Gastrocnemius medialis (tissue), 4 donors: Measurements from ENCODE around the gene CEBPB.

Experiments used
- POLR2A ChIP-seq, 2 donors: fragments of 450-650 bp; IDR thresholded peaks; one replicate each; pipeline ENCODE4 v1.6.1; 2017; ENCODE audit warnings: antibody characterized with exemption in 2 of 2, mild to moderate bottlenecking in 2 of 2, moderate library complexity in 2 of 2
- TF ChIP-seq, protein P1 (sequence below), 5 experiments: fragments of 450-650 bp in 3 of 5; fragments of 200-600 bp in 2 of 5; sonication (generic) in 2 of 5; IDR thresholded peaks in 4 of 5; conservative IDR thresholded peaks in 1 of 5; 1 replicate in 4 of 5; 2 replicates in 1 of 5; pipeline ENCODE4 v1.5.1; 2016 to 2019; ENCODE audit warnings: antibody characterized with exemption in 5 of 5, mild to moderate bottlenecking in 3 of 5, moderate library complexity in 3 of 5

DNA sequence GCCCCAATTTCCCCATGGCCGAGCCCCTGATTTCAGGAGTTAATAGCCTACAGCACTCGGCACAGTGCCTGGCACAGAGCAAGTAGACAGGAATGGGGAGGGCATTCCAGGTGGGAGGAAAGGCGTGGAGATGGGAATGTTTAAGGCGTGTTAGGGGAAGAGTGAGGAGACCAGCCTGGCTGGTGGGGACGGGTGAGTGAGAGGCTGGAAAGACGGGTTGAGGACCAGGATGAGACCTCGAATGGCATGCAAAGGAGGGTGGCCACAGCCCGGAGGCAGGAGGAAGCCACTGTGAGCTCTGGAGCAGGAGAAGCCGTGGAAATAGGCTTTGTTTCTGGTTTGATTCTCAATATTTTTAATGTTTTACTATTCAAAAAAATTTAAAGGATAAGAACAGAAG lies 49.5 kb downstream of the CEBPB start:
- TF ChIP-seq, protein P1, sequence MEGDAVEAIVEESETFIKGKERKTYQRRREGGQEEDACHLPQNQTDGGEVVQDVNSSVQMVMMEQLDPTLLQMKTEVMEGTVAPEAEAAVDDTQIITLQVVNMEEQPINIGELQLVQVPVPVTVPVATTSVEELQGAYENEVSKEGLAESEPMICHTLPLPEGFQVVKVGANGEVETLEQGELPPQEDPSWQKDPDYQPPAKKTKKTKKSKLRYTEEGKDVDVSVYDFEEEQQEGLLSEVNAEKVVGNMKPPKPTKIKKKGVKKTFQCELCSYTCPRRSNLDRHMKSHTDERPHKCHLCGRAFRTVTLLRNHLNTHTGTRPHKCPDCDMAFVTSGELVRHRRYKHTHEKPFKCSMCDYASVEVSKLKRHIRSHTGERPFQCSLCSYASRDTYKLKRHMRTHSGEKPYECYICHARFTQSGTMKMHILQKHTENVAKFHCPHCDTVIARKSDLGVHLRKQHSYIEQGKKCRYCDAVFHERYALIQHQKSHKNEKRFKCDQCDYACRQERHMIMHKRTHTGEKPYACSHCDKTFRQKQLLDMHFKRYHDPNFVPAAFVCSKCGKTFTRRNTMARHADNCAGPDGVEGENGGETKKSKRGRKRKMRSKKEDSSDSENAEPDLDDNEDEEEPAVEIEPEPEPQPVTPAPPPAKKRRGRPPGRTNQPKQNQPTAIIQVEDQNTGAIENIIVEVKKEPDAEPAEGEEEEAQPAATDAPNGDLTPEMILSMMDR (IDR thresholded peaks at IDR 0.05 in 4 of 5, conservative IDR thresholded peaks at IDR 0.05 in 1 of 5), result no peak
- TF ChIP-seq POLR2A (IDR thresholded peaks at IDR 0.05), result no peak
